ENCODE data around the gene SIRPG.

GRCh38 chr20:1648101-1648500, 9.5 kb downstream of the SIRPG start:
- no peak for TF ChIP-seq CTCF (IDR thresholded peaks at IDR 0.05)
- no peak for TF ChIP-seq POLR2A (IDR thresholded peaks at IDR 0.05)

All from heart left ventricle (tissue), 13 donors.